Left ventricle myocardium inferior (tissue), 1 donor: ENCODE results near the gene POP7. TPM values are rescaled to one million over a fixed set of nuclear protein-coding genes. Genes with fewer than 3 reads are reported as not detected.

Experiments
- DNase-seq: peaks from one replicate; pipeline ENCODE4 v3.0.0-alpha.2; 2020
- H3K27ac ChIP-seq: fragments of 200-600 bp; replicated peaks from 2 replicates; pipeline ENCODE4 v1.8.0; 2021
- H3K27me3 ChIP-seq: fragments of 200-600 bp; 2 replicates; pipeline ENCODE4 v1.8.0; 2021; ENCODE audit warnings: low read depth
- H3K36me3 ChIP-seq: fragments of 200-600 bp; 2 replicates; pipeline ENCODE4 v1.8.0; 2021
- H3K4me1 ChIP-seq: fragments of 200-600 bp; 2 replicates; pipeline ENCODE4 v1.8.0; 2021
- H3K4me3 ChIP-seq: fragments of 200-600 bp; 2 replicates; pipeline ENCODE4 v1.8.0; 2021; ENCODE audit warnings: mild to moderate bottlenecking, moderate library complexity
- H3K9me3 ChIP-seq: fragments of 200-600 bp; replicated peaks from 2 replicates; pipeline ENCODE4 v1.8.0; 2021
- intact Hi-C: fragments of 100-400 bp; cut with micrococcal nuclease; formaldehyde crosslinking; loops from one replicate; pipeline ENCODE4 v1.11.0; 2022
- total RNA-seq: library from RNA; stranded (reverse); fragmentation: NEBNext Ultra II Directional; extraction: Animal tissue kit (Norgen Biotek cat#: 25700); gene quantifications from one replicate; pipeline ENCODE4 v1.2.1, GENCODE V29; 2021
- TF ChIP-seq, protein P1 (sequence below): fragments of 200-600 bp; IDR thresholded peaks from 2 replicates; pipeline ENCODE4 v1.8.0; 2021; ENCODE audit warnings: antibody characterized with exemption, mild to moderate bottlenecking, borderline replicate concordance
- donor health status: DM: no; HTN: yes; CAD: no; lungs with severe emphysema.

POP7 gene
- total RNA-seq, 1 donor from 2014 or later, result 30.6 TPM

DNA sequence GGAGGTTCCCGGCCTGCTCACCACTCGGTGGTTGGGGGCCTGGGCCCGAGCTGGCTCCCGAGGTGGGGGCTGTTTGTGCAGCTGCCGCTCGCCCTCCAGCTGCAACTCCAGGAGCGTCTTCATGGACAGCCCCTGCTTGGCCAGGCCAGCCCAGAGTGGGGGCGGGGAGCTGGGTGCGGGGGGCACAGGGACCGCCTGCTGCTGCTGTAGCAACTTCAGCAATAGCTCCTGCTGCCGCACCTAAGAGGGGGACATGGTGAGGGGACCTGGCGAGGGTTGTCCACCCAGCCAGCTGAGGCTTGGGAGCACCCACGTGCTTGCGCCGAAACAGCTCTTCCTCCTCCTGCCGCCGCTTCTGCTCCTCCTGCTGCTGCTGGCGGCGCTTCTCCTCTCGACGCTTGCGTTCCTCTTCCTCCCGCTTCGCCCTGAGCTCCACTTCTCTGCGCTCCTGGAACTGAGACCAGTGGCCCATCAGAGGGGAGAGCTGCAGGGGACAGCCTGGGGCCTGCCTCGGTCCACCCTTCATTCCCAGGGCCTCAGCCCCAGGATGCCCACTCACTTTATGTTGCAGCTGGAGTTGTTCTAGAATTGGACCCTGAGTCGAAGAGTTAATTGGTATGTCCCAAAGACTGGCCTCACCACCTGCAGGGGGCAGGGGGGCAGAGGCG is 22.8 kb upstream of the POP7 start:
- no peak for DNase-seq
- intact Hi-C loops, result no loop called here
- H3K27ac ChIP-seq, result no peak overlapping the region

DNA sequence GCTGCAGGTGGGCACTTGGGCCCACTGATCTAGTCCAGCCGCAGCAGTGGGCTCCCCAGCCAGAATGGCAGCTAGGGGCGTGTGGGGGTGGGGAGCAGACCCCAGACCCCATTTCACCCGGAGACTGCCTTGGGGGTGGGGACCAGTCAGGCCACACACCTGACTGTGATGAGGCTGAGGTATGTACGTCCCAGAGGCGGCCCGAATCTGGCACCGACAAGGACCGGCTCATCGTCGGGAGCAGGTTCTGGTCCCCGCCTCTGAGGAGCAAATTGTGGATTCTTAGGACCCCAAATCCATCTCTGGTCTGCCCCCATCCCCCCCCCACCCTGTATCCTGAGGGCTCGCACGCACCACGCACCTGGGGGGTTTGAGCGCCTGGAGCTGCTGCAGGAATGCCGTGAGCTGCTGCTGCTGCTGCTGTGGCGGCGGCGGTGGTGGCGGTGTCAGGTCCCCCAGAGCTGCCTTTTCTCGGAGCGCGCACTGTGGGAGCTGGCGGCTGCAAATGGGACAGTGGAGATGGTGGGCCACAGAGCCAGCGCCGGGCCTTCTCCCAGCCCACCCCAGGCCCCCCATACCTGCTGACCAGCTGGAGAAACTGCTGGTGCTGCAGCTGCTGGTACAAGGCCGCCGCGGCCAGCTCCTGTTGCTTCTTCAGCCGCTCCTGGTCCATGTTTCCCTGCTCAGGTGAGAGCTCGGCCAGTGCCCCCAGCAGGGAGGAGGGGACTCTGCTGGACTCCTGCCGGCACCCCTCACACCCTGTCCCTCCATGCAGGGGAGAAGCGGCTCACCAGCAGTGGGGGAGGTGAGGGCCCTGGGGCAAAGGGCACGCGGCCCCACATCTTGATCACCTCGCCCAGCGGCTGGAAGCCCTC is 22.0 kb upstream of the POP7 start:
- no peaks in the 10 kb centered on the region for H3K9me3 ChIP-seq
- TF ChIP-seq, protein P1, sequence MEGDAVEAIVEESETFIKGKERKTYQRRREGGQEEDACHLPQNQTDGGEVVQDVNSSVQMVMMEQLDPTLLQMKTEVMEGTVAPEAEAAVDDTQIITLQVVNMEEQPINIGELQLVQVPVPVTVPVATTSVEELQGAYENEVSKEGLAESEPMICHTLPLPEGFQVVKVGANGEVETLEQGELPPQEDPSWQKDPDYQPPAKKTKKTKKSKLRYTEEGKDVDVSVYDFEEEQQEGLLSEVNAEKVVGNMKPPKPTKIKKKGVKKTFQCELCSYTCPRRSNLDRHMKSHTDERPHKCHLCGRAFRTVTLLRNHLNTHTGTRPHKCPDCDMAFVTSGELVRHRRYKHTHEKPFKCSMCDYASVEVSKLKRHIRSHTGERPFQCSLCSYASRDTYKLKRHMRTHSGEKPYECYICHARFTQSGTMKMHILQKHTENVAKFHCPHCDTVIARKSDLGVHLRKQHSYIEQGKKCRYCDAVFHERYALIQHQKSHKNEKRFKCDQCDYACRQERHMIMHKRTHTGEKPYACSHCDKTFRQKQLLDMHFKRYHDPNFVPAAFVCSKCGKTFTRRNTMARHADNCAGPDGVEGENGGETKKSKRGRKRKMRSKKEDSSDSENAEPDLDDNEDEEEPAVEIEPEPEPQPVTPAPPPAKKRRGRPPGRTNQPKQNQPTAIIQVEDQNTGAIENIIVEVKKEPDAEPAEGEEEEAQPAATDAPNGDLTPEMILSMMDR, result no peak
- H3K4me3 ChIP-seq, result no peak overlapping the region
- H3K27me3 ChIP-seq, result no peaks in the 10 kb centered on the region
- H3K4me1 ChIP-seq, result peaks cover 35% of the 10 kb centered on the region
- H3K27ac ChIP-seq, result no peak overlapping the region
- intact Hi-C loops, result no loop called here
- DNase-seq, result no peak
- peaks cover 87% of the 10 kb centered on the region for H3K36me3 ChIP-seq

More for the DNA sequence above, 22.8 kb upstream of the POP7 start:
- H3K27me3 ChIP-seq, result no peaks in the 10 kb centered on the region
- H3K4me3 ChIP-seq, result no peak overlapping the region
- H3K9me3 ChIP-seq, result no peaks in the 10 kb centered on the region
- TF ChIP-seq, protein P1, result no peak
- H3K36me3 ChIP-seq, result peaks cover 87% of the 10 kb centered on the region
- peaks cover 35% of the 10 kb centered on the region for H3K4me1 ChIP-seq

GRCh38 chr7:100684534-100685042 is 21.3 kb upstream of the POP7 start:
- intact Hi-C loops, result no loop called here
- Histone ChIP-seq H3K27ac (no peak overlapping the region), H3K4me3 (no peak overlapping the region), H3K27me3 (no peaks in the 10 kb centered on the region), H3K9me3 (no peaks in the 10 kb centered on the region), H3K4me1 (peaks cover 35% of the 10 kb centered on the region), H3K36me3 (peaks cover 84% of the 10 kb centered on the region)
- TF ChIP-seq, protein P1, result no peak
- DNase-seq, result no peak

- Histone ChIP-seq H3K27me3 (no peaks in the 10 kb centered on the region), H3K4me3 (no peak overlapping the region), H3K36me3 (peaks cover 81% of the 10 kb centered on the region), H3K4me1 (peaks cover 35% of the 10 kb centered on the region), H3K27ac (no peak overlapping the region), H3K9me3 (no peaks in the 10 kb centered on the region)
- no peak for DNase-seq
- intact Hi-C loops, result no loop called here
- TF ChIP-seq, protein P1, result no peak
Measured at GRCh38 chr7:100685049-100685605, 20.8 kb upstream of the POP7 start.

GRCh38 chr7:100685631-100686145 is 20.2 kb upstream of the POP7 start:
- intact Hi-C loops, result no loop called here
- H3K27me3 ChIP-seq, result no peaks in the 10 kb centered on the region
- no peak for DNase-seq
- no peak overlapping the region for H3K27ac ChIP-seq
- H3K36me3 ChIP-seq, result peaks cover 81% of the 10 kb centered on the region
- TF ChIP-seq, protein P1, result no peak
- no peak overlapping the region for H3K4me3 ChIP-seq
- H3K9me3 ChIP-seq, result no peaks in the 10 kb centered on the region
- H3K4me1 ChIP-seq, result peaks cover 35% of the 10 kb centered on the region
